ENCODE data around the gene NOL11. TPM values are rescaled to one million over a fixed set of nuclear protein-coding genes. Genes with fewer than 3 reads are reported as not detected.

NOL11 gene
- total and polyA plus RNA-seq, 2 experiments from 2014 or later, result 116 to 130 TPM

GRCh38 chr17:67770539-67770938 is 52.8 kb downstream of the NOL11 start:
- H3K27me3 Mint-ChIP-seq (ENCODE audit: insufficient read depth, low read depth, poor library complexity), result peaks cover 10% of the 10 kb centered on the region
- no peaks in the 10 kb centered on the region for H3K36me3 Mint-ChIP-seq (ENCODE audit: low read depth)
- ATAC-seq (no peak), DNase-seq (ENCODE audit: low spot score) (no peak)
- no peaks in the 10 kb centered on the region for H3F3A ChIP-seq (replicated peaks; ENCODE audit: low read depth)
- no peaks in the 10 kb centered on the region for H3K79me2 ChIP-seq (replicated peaks; ENCODE audit: insufficient read depth)
- H3K4me3 Mint-ChIP-seq, result no peak overlapping the region
- no peak overlapping the region for H3K27ac Mint-ChIP-seq
- no peaks in the 10 kb centered on the region for H3K9me2 ChIP-seq (ENCODE audit: insufficient read depth)
- no peak overlapping the region for H3K27ac ChIP-seq (ENCODE audit: low read depth)
- no peaks in the 10 kb centered on the region for H3K4me1 ChIP-seq (ENCODE audit: insufficient read depth)
- no peak overlapping the region for H3K4me3 ChIP-seq
- no peaks in the 10 kb centered on the region for H3K9me3 Mint-ChIP-seq
- no peak overlapping the region for H2AFZ ChIP-seq
- H3K4me1 Mint-ChIP-seq, result 0 out of 3 replicates have a peak, but pooled peaks cover 3% of the 10 kb centered on the region
- H3K36me3 ChIP-seq (ENCODE audit: insufficient read depth), result no peaks in the 10 kb centered on the region
- H3K4me2 ChIP-seq, result no peak overlapping the region
- TF ChIP-seq CTCF (conservative IDR thresholded peaks at IDR 0.05; ENCODE audit: low read depth in 2 of 2), result no peak
- no peak for TF ChIP-seq ZNF331 (CRISPR knock-in tag; IDR thresholded peaks at IDR 0.05; ENCODE audit: low read depth)
- no peak for TF ChIP-seq EZH2 (IDR thresholded peaks at IDR 0.05; ENCODE audit: low read depth, unreplicated experiment)
- TF ChIP-seq ZNF114 (CRISPR knock-in tag; IDR thresholded peaks at IDR 0.05), result no peak
- no peak for TF ChIP-seq EZH2phosphoT487 (IDR thresholded peaks at IDR 0.05; ENCODE audit: unreplicated experiment)
- TF ChIP-seq ZNF462 (CRISPR knock-in tag; IDR thresholded peaks at IDR 0.05), result no peak
- no peak for TF ChIP-seq JUNB (IDR thresholded peaks at IDR 0.05; ENCODE audit: unreplicated experiment)
- TF ChIP-seq NANOG (IDR thresholded peaks at IDR 0.05; ENCODE audit: borderline replicate concordance), result no peak
- TF ChIP-seq POLR2AphosphoS5 (IDR thresholded peaks at IDR 0.05; ENCODE audit: low read depth), result no peak
- no peak for TF ChIP-seq STAT1 (IDR thresholded peaks at IDR 0.05; ENCODE audit: unreplicated experiment)
- TF ChIP-seq ETS1 (IDR thresholded peaks at IDR 0.05), result no peak
- no peak for TF ChIP-seq REST (IDR thresholded peaks at IDR 0.05; ENCODE audit: unreplicated experiment)
- no peak for TF ChIP-seq CREB1 (CRISPR knock-in tag; IDR thresholded peaks at IDR 0.05; ENCODE audit: low read depth)
- no peaks in the 10 kb centered on the region for H4K20me1 ChIP-seq (replicated peaks; ENCODE audit: insufficient read depth)
- H3K27me3 ChIP-seq (ENCODE audit: insufficient read depth), result no peaks in the 10 kb centered on the region

All from GM23338 (cell line).